Colonic mucosa (tissue), 4 donors: Measurements from ENCODE around the gene UNC93A. TPM values are rescaled to one million over a fixed set of nuclear protein-coding genes. Genes with fewer than 3 reads are reported as not detected.
"Not testable (repeated sequence)": the region's sequence is repeated elsewhere in the genome, so short reads cannot be mapped to it uniquely, and the experiment has no call there.

Experiments
- DNase-seq: peaks from one replicate; pipeline ENCODE4 v3.0.0-alpha.2; 2020
- H3K27ac ChIP-seq: fragments of 200-600 bp; one replicate; pipeline ENCODE4 v1.8.0; 2021
- H3K27me3 ChIP-seq: fragments of 200-600 bp; one replicate; pipeline ENCODE4 v1.8.0; 2021
- H3K36me3 ChIP-seq: fragments of 200-600 bp; one replicate; pipeline ENCODE4 v1.8.0; 2021
- H3K4me1 ChIP-seq: fragments of 200-600 bp; one replicate; pipeline ENCODE4 v1.8.0; 2021; ENCODE audit warnings: mild to moderate bottlenecking
- H3K4me3 ChIP-seq: fragments of 200-600 bp; one replicate; pipeline ENCODE4 v1.8.0; 2021
- H3K9ac ChIP-seq, 2 donors: one replicate each; pipeline ENCODE4 v1.7.0; 2013; ENCODE audit warnings: control low read depth in 2 of 2, low read depth in 2 of 2, low read length in 2 of 2
- H3K9me3 ChIP-seq: fragments of 200-600 bp; one replicate; pipeline ENCODE4 v1.8.0; 2021
- CTCF ChIP-seq: fragments of 200-600 bp; IDR thresholded peaks from one replicate; pipeline ENCODE4 v1.8.0; 2022; ENCODE audit warnings: antibody characterized with exemption, mild to moderate bottlenecking
- intact Hi-C: fragments of 100-400 bp; cut with DNase I; formaldehyde crosslinking; loops from one replicate; pipeline ENCODE4 v1.14.1; 2022
- total RNA-seq, 2 donors: library from RNA; stranded (reverse); fragmentation: NEBNext Ultra II Directional in 1 of 2; extraction: Animal tissue kit (Norgen Biotek cat#: 25700) in 1 of 2; gene quantifications; one replicate each; pipeline ENCODE4 v1.2.1, GENCODE V29; 2021
- donor health status: healthy.
- donor health status: DM: no; HTN: no; CAD: no.
- donor health status: DM: no; HTN: no; CAD: no.

Gene UNC93A
- total RNA-seq, 2 donors from 2014 or later: 0.53 to 2.5 TPM

- Histone ChIP-seq H3K9me3 (no peaks in the 10 kb centered on the region), H3K4me3 (peak overlapping the region; percentile 53), H3K36me3 (no peaks in the 10 kb centered on the region), H3K27me3 (no peaks in the 10 kb centered on the region), H3K9ac (no peak overlapping the region), H3K27ac (no peak overlapping the region), H3K4me1 (no peaks in the 10 kb centered on the region)
- intact Hi-C loops: loop anchor here (5.0 to 10.0 kb wide), 2 partner anchors 65 to 132 kb away; no protein-coding TSS in a partner anchor
- TF ChIP-seq CTCF: no peak
- DNase-seq: no peak
These were observed 58.6 kb downstream of the UNC93A start for GRCh38 chr6:167349631-167350274.

GRCh38 chr6:167350275-167350696 is 59.2 kb downstream of the UNC93A start:
- Histone ChIP-seq H3K9ac (no peak overlapping the region), H3K36me3 (no peaks in the 10 kb centered on the region), H3K4me1 (no peaks in the 10 kb centered on the region), H3K4me3 (peak overlapping the region; percentile 53), H3K9me3 (no peaks in the 10 kb centered on the region), H3K27ac (no peak overlapping the region), H3K27me3 (no peaks in the 10 kb centered on the region)
- peak; percentile 35 for DNase-seq
- no peak for TF ChIP-seq CTCF
- intact Hi-C loops: loop anchor here (5.0 to 10.0 kb wide), 2 partner anchors 65 to 133 kb away; no protein-coding TSS in a partner anchor

- Histone ChIP-seq H3K27me3 (no peaks in the 10 kb centered on the region), H3K27ac (no peak overlapping the region), H3K9me3 (no peaks in the 10 kb centered on the region), H3K9ac (peak overlapping the region; percentile 51 to 52), H3K36me3 (no peaks in the 10 kb centered on the region), H3K4me1 (no peaks in the 10 kb centered on the region), H3K4me3 (peak overlapping the region; percentile 53)
- peak; percentile 91 for DNase-seq
- intact Hi-C loops: loop anchor here (5.0 to 10.0 kb wide), 2 partner anchors 66 to 134 kb away; no protein-coding TSS in a partner anchor
- TF ChIP-seq CTCF: peak; percentile 84
These were observed 59.9 kb downstream of the UNC93A start for GRCh38 chr6:167350731-167351655.

GRCh38 chr6:167351656-167352345 is 60.7 kb downstream of the UNC93A start:
- TF ChIP-seq CTCF: no peak
- Histone ChIP-seq H3K9me3 (no peaks in the 10 kb centered on the region), H3K9ac (peak overlapping the region in 1 of 2 donors; percentile 51), H3K27ac (no peak overlapping the region), H3K36me3 (no peaks in the 10 kb centered on the region), H3K4me1 (no peaks in the 10 kb centered on the region), H3K27me3 (no peaks in the 10 kb centered on the region), H3K4me3 (peak overlapping the region; percentile 53)
- no peak for DNase-seq
- intact Hi-C loops: loop anchor here (5.0 to 10.0 kb wide), 2 partner anchors 67 to 134 kb away; no protein-coding TSS in a partner anchor

GRCh38 chr6:167356874-167357273 is 65.8 kb downstream of the UNC93A start:
- H3K36me3 ChIP-seq: no peaks in the 10 kb centered on the region
- no peaks in the 10 kb centered on the region for H3K4me1 ChIP-seq
- no peaks in the 10 kb centered on the region for H3K27me3 ChIP-seq
- no peak overlapping the region for H3K27ac ChIP-seq
- H3K4me3 ChIP-seq: no peak overlapping the region
- no peak for DNase-seq
- no peak for TF ChIP-seq CTCF
- intact Hi-C loops: loop anchor here (10.0 kb wide), 1 partner anchor 72 kb away; no protein-coding TSS in a partner anchor
- H3K9me3 ChIP-seq: no peaks in the 10 kb centered on the region
- H3K9ac ChIP-seq: no peak overlapping the region

- H3K27ac ChIP-seq, H3K27me3 ChIP-seq, H3K9ac ChIP-seq, H3K9me3 ChIP-seq, H3K36me3 ChIP-seq, H3K4me3 ChIP-seq, DNase-seq, H3K4me1 ChIP-seq: not testable (repeated sequence)
- intact Hi-C loops: loop anchor here (10.0 kb wide), 1 partner anchor 74 kb away; no protein-coding TSS in a partner anchor
These were observed 67.3 kb downstream of the UNC93A start for GRCh38 chr6:167358394-167358793.

GRCh38 chr6:167361170-167361569 is 70.1 kb downstream of the UNC93A start:
- H3K9ac ChIP-seq, H3K36me3 ChIP-seq, H3K27ac ChIP-seq, H3K27me3 ChIP-seq, H3K9me3 ChIP-seq, H3K4me3 ChIP-seq, H3K4me1 ChIP-seq, DNase-seq, intact Hi-C loops: not testable (repeated sequence)
